ENCODE data around the gene C5orf34. TPM values are rescaled to one million over a fixed set of nuclear protein-coding genes. Genes with fewer than 3 reads are reported as not detected.
"Not testable (repeated sequence)": the region's sequence is repeated elsewhere in the genome, so short reads cannot be mapped to it uniquely, and the experiment has no call there.

C5orf34 gene
- total RNA-seq, 1 donor from 2014 or later = 5.1 TPM

GRCh38 chr5:43514471-43514815, 505 bp downstream of the C5orf34 start:
- peak; percentile 62 for DNase-seq

GRCh38 chr5:43514025-43514424, 923 bp downstream of the C5orf34 start:
- DNase-seq = no peak

- DNase-seq = not testable (repeated sequence)
These were observed 3.9 kb downstream of the C5orf34 start for GRCh38 chr5:43511062-43511461.

GRCh38 chr5:43498581-43498980, 16.4 kb downstream of the C5orf34 start:
- DNase-seq = no peak

- no peak for DNase-seq
These were observed 17.4 kb downstream of the C5orf34 start for GRCh38 chr5:43497311-43498104.

- DNase-seq = no peak
These were observed 23.6 kb downstream of the C5orf34 start for GRCh38 chr5:43491326-43491725.

- DNase-seq = no peak
These were observed 28.6 kb downstream of the C5orf34 start for GRCh38 chr5:43486353-43486752.

- no peak for DNase-seq
These were observed 29.5 kb downstream of the C5orf34 start for GRCh38 chr5:43485406-43485805.

- DNase-seq = peak; percentile 89
These were observed 30.7 kb downstream of the C5orf34 start for GRCh38 chr5:43484106-43484849.

- peak; percentile 92 for DNase-seq
These were observed 31.4 kb downstream of the C5orf34 start, which contains the start of gene TMEM267 for GRCh38 chr5:43483298-43484105. TMEM267 (minus strand) TSS chr5:43483865; CDS start chr5:43453969, 29,896 bp downstream.

- peak; percentile 34 for DNase-seq
These were observed 32.3 kb downstream of the C5orf34 start for GRCh38 chr5:43482490-43483297.

GRCh38 chr5:43469671-43470391, 45.1 kb downstream of the C5orf34 start:
- DNase-seq = no peak

GRCh38 chr5:43467100-43467499, 47.8 kb downstream of the C5orf34 start:
- DNase-seq = no peak

- not testable (repeated sequence) for DNase-seq
These were observed 49.5 kb downstream of the C5orf34 start for GRCh38 chr5:43465455-43465854.

- no peak for DNase-seq
These were observed 53.9 kb downstream of the C5orf34 start for GRCh38 chr5:43461066-43461465.

- DNase-seq = no peak
These were observed 58.4 kb downstream of the C5orf34 start for GRCh38 chr5:43456556-43456955.

GRCh38 chr5:43441575-43441974, 73.4 kb downstream of the C5orf34 start:
- DNase-seq = not testable (repeated sequence)

GRCh38 chr5:43437062-43437660, 77.8 kb downstream of the C5orf34 start:
- DNase-seq = no peak

Data from skin of body (tissue), 2 donors.